Right ventricle myocardium inferior (tissue), 1 donor: ENCODE results near the gene CSMD2. TPM values are rescaled to one million over a fixed set of nuclear protein-coding genes. Genes with fewer than 3 reads are reported as not detected.

ENCODE experiments used
- ATAC-seq: fragments of 200-7000 bp; cut with Tn5 transposase; one replicate; pipeline ENCODE4 v1.9.1; 2020; ENCODE audit warnings: mild to moderate bottlenecking, moderate library complexity
- DNase-seq: peaks from one replicate; pipeline ENCODE4 v3.0.0; 2021; ENCODE audit errors: missing footprints
- intact Hi-C: fragments of 100-400 bp; cut with DNase I; formaldehyde crosslinking; loops from one replicate; pipeline ENCODE4 v1.11.0; 2022
- total RNA-seq: library from RNA; stranded (reverse); fragmentation: NEBNext Ultra II Directional; extraction: Animal tissue kit (Norgen Biotek cat#: 25700); gene quantifications from one replicate; pipeline ENCODE4 v1.2.1, GENCODE V29; 2021
- donor health status: DM: no; HTN: yes; CAD: no; lungs with severe emphysema.

CSMD2 gene
- total RNA-seq, 1 donor from 2014 or later, result 0.32 TPM

- ATAC-seq (peak; percentile 16), DNase-seq (no peak)
Observed at GRCh38 chr1:33667386-33668282, 497.4 kb downstream of the CSMD2 start.

GRCh38 chr1:33666616-33667015 lies 498.4 kb downstream of the CSMD2 start:
- ATAC-seq, result no peak
- intact Hi-C loops, result no loop called here

More at GRCh38 chr1:33667386-33668282, 497.4 kb downstream of the CSMD2 start:
- intact Hi-C loops, result no loop called here

GRCh38 chr1:33661811-33662454 lies 503.1 kb downstream of the CSMD2 start:
- ATAC-seq (no peak), DNase-seq (no peak)
- intact Hi-C loops, result no loop called here

More at GRCh38 chr1:33666616-33667015, 498.4 kb downstream of the CSMD2 start:
- DNase-seq, result no peak

- ATAC-seq (no peak), DNase-seq (no peak)
Observed at GRCh38 chr1:33660956-33661355, 504.1 kb downstream of the CSMD2 start.

GRCh38 chr1:33660244-33660643 lies 504.8 kb downstream of the CSMD2 start:
- no peak for ATAC-seq
- intact Hi-C loops, result no loop called here
- no peak for DNase-seq

More at GRCh38 chr1:33660956-33661355, 504.1 kb downstream of the CSMD2 start:
- intact Hi-C loops, result no loop called here

GRCh38 chr1:33659641-33660040 lies 505.4 kb downstream of the CSMD2 start:
- no peak for DNase-seq
- ATAC-seq, result no peak
- intact Hi-C loops, result loop anchor here (2.0 kb wide), 1 partner anchor 59 kb away; no protein-coding TSS in a partner anchor

GRCh38 chr1:33657833-33658232 lies 507.2 kb downstream of the CSMD2 start:
- intact Hi-C loops, result loop anchor here (2.0 kb wide), 1 partner anchor 61 kb away; no protein-coding TSS in a partner anchor
- peak; percentile 64 for ATAC-seq
- no peak for DNase-seq

- DNase-seq, result no peak
- intact Hi-C loops, result no loop called here
- no peak for ATAC-seq
Observed at GRCh38 chr1:33656467-33657005, 508.5 kb downstream of the CSMD2 start.

GRCh38 chr1:33655496-33655895 lies 509.5 kb downstream of the CSMD2 start:
- DNase-seq (no peak), ATAC-seq (peak; percentile 43)
- intact Hi-C loops, result no loop called here

- intact Hi-C loops, result no loop called here
- ATAC-seq (no peak), DNase-seq (no peak)
Observed at GRCh38 chr1:33654267-33654834, 510.7 kb downstream of the CSMD2 start.

GRCh38 chr1:33653226-33653625 lies 511.8 kb downstream of the CSMD2 start:
- ATAC-seq (peak; percentile 79), DNase-seq (peak; percentile 76)
- intact Hi-C loops, result no loop called here

GRCh38 chr1:33650708-33651107 lies 514.3 kb downstream of the CSMD2 start:
- no peak for ATAC-seq
- no peak for DNase-seq
- intact Hi-C loops, result no loop called here

- DNase-seq (no peak), ATAC-seq (no peak)
- intact Hi-C loops, result no loop called here
Observed at GRCh38 chr1:33649759-33650158, 515.3 kb downstream of the CSMD2 start.

GRCh38 chr1:33643216-33643615 lies 521.8 kb downstream of the CSMD2 start:
- DNase-seq (no peak), ATAC-seq (no peak)

GRCh38 chr1:33641104-33641830 lies 523.8 kb downstream of the CSMD2 start:
- intact Hi-C loops, result no loop called here
- no peak for ATAC-seq
- no peak for DNase-seq

More at GRCh38 chr1:33643216-33643615, 521.8 kb downstream of the CSMD2 start:
- intact Hi-C loops, result no loop called here

GRCh38 chr1:33640114-33640660 lies 524.8 kb downstream of the CSMD2 start:
- DNase-seq, result no peak
- no peak for ATAC-seq
- intact Hi-C loops, result no loop called here

- ATAC-seq (no peak), DNase-seq (no peak)
- intact Hi-C loops, result loop anchor here (10.0 kb wide), 1 partner anchor 527 kb away; the partner anchor contains the start of gene CSMD2
Observed at GRCh38 chr1:33637846-33638440, 527.1 kb downstream of the CSMD2 start.

- ATAC-seq (no peak), DNase-seq (no peak)
- intact Hi-C loops, result loop anchor here (10.0 kb wide), 1 partner anchor 529 kb away; the partner anchor contains the start of gene CSMD2
Observed at GRCh38 chr1:33636209-33636608, 528.8 kb downstream of the CSMD2 start.
